ENCODE measurements around the gene TMTC3.

The TMTC3 gene

GRCh38 chr12:88227263-88227662 lies 85.2 kb downstream of the TMTC3 start:
- DNase-seq (ENCODE audit: low read depth in 2 of 2), result no peak

DNA sequence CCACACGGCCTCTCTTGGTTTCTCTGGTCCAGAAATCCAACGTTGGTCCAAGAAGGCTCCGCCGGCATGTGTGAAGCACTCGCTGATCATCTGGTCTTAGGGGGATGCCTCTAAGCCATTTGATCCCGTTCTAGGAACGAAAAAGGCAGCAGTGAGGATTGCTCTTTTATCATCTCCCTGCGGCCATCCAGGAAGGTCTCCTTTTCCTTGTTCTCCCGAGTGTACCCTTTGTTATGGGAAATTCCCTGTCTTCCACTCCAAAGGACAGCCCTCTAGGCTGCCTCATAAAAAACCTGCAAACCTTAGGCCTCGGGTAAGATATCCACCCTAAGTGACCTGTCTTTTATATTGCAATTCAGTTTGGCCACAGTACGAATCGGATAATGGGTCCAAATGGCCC lies 85.8 kb downstream of the TMTC3 start:
- DNase-seq (ENCODE audit: low read depth in 2 of 2), result no peak

GRCh38 chr12:88228720-88229119 lies 86.6 kb downstream of the TMTC3 start:
- DNase-seq (ENCODE audit: low read depth in 2 of 2), result no peak

GRCh38 chr12:88230271-88230670 lies 88.2 kb downstream of the TMTC3 start:
- no peak for DNase-seq (ENCODE audit: low read depth in 2 of 2)

DNA sequence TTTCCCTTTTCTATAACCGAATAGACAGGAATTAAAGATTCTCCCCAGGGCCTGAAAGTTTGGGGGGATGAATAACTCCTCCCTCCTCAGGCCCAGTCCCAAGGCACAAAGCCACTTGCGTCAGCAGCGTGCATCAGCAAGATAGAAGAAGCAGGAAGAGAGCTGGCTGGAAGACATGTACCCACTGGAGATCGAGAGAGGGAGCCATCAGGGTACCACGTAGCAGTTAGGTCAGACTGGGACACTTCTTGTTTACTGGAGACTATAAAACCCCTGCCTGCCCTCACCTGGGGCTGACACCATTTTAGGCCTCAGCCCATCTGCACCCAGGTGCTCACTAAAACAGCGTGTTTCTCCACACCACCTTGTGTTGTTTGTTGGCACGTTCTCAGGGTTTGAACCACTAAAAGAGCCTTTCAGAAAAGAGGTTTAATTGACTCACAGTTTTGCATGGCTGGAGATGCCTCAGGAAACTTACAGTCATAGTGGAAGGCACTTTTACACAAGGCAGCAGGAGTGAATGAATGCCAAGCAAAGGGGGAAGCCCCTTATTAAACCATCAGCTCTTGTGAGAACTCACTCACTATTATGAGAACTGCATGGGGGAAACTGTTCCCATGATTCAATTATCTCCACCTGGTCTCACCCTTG lies 93.2 kb downstream of the TMTC3 start:
- peak in 1 of 2 donors; percentile 16 for DNase-seq (ENCODE audit: low read depth in 2 of 2)

- DNase-seq (ENCODE audit: low read depth in 2 of 2), result no peak
Observed at GRCh38 chr12:88237954-88238353, 95.8 kb downstream of the TMTC3 start.

DNA sequence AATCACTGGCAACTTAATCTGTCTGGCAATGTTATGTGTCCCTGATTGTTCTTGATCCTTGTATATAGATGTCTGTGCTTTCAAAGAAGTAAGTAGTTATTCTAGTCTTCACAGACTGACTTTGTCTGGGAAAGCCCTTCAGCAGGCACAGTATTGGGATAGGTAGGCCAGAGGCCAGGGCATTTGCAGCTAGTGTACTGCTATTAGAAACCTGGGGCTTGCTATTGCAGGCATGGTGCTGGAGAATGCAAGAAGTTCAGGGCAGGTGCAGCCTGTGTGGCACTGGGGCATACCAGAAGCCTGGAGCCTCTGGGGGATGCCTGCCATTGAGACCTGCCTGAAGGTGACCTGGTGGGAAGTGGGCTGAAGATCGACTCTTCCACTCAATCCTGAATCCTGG lies 96.3 kb downstream of the TMTC3 start:
- DNase-seq (ENCODE audit: low read depth in 2 of 2), result no peak

DNA sequence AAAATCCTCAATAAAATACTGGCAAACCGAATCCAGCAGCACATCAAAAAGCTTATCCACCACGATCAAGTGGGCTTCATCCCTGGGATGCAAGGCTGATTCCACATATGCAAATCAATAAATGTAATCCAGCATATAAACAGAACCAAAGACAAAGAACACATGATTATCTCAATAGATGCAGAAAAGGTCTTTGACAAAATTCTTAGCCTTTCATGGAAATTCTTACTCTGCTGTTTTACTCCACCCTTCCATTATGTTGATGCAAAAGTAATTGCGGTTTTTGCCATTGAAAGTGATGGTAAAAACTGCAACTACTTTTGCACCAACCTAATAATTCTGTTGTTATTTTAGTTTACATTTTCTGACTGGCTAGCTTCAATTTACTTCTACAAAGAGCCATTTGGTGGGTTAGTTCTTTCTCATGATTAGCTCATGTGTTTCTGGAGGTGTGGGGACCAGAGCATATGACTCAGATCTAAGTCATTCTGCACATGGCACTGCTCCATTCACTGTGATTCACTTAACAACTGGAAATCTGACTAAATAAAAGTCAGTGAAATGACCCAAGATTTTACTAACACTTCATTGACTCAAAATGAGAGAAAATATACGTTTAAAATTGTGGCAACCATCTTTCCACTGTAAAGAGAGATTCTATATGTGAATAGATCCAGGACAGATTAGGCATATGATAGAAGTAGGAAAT lies 99.9 kb downstream of the TMTC3 start:
- no peak for DNase-seq (ENCODE audit: low read depth in 2 of 2)

- no peak for DNase-seq (ENCODE audit: low read depth in 2 of 2)
Observed at GRCh38 chr12:88242571-88242925, 100.4 kb downstream of the TMTC3 start.

GRCh38 chr12:88242939-88243338 lies 100.8 kb downstream of the TMTC3 start:
- DNase-seq (ENCODE audit: low read depth in 2 of 2), result no peak

DNA sequence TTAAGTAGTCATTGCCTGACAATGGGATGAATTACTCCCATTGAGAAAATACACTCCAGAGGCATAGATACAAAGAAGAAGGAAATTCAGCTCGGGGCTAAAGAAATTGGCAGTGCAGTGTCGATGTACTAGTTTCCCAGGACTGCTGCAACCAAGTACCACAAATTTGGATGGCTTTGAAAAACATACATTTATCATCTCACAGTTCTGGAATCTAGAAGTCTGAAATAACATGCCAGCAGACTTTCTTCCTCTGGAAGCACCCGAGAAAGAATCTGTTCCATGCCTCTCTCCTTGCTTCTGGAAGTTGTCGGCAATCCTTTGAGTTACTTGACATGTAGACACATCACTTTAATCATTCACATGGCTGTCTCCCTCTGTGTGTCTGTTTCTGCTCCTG lies 101.9 kb downstream of the TMTC3 start:
- DNase-seq (ENCODE audit: low read depth in 2 of 2), result no peak

GRCh38 chr12:88245905-88246304 lies 103.8 kb downstream of the TMTC3 start:
- DNase-seq (ENCODE audit: low read depth in 2 of 2), result no peak

- no peak for DNase-seq (ENCODE audit: low read depth in 2 of 2)
Observed at GRCh38 chr12:88247241-88247643, 105.1 kb downstream of the TMTC3 start.

- no peak for DNase-seq (ENCODE audit: low read depth in 2 of 2)
Observed at GRCh38 chr12:88248606-88249005, 106.5 kb downstream of the TMTC3 start.

All from stimulated activated CD8-positive, alpha-beta memory T cell treated with anti-CD3 and anti-CD28 coated beads, Interleukin-15, amount 100 ng/mL, for 48 hours (primary cell).